ENCODE data around the gene MEGF11. TPM values are rescaled to one million over a fixed set of nuclear protein-coding genes. Genes with fewer than 3 reads are reported as not detected.
A peak's percentile ranks its signal among the peaks of the same experiment; 100 is the strongest.

The MEGF11 gene
- total RNA-seq (not detected), polyA plus RNA-seq (not detected)

DNA sequence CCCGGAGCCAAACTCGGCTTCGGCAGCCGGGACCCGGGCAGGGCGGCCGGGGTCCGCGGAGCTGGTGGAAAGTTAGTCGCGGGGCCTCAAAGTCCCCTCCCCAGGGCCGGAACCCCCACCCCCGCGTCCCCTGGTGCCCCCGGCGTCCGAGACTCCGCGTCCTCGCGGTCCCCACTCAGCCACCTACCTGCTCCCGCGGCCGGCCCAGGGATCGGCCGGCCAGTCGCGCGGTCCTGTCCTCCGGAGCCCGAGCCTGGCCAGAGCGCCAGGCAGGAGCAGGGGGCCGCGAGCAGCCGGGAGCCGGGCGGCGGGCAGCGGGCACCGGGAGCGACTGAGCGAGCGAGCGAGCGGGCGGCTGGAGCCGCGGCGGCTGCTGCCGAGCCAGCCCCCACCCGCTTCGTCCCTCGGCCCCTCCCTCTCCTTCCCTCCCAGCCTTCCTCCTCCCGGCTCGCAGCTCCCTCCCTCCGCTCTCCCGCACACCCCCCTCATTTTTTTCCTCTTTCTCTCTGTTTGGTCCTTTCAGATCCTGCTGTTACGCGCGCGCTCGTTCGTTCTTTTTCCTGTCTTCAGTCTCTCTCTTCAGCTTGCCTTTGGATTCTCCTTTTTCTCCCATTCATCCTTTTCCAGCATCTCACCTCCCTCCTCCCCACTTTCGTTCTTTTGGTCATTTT lies at the start of gene MEGF11:
TSS of gene MEGF11 (minus strand) at position 333 of the 671 bp plus-strand sequence. CDS start 125,347 bp downstream, outside the sequence.
- Histone ChIP-seq H3K4me1 (ENCODE audit: insufficient read depth, low read length) (peaks cover 22% of the 10 kb centered on the region), H3K27ac (ENCODE audit: low read depth, low read length) (no peak within 1 kb of the TSS), H3K4me3 (ENCODE audit: low read length) (peak within 1 kb of the TSS; percentile 79), H3K36me3 (ENCODE audit: insufficient read depth, low read length) (no peaks in the 10 kb centered on the region), H3K9me3 (ENCODE audit: low read length) (no peaks in the 10 kb centered on the region), H3K27me3 (ENCODE audit: insufficient read depth, low read length, poor library complexity, severe bottlenecking) (peaks cover 58% of the 10 kb centered on the region)
- ChIA-PET CTCF (no interaction called here), POLR2A (no interaction called here)
- Mint-ChIP-seq H3K27me3 (peaks cover 53 to 75% of the 10 kb centered on the region in 2 donors), H3K27ac (peak within 1 kb of the TSS in 1 of 8 donors; percentile 58), H3K4me3 (peak within 1 kb of the TSS; percentile 81 to 92 (median 85)), H3K36me3 (peaks cover 0 to 1% (median 0%) of the 10 kb centered on the region in 3 donors), H3K9me3 (no peaks in the 10 kb centered on the region), H3K4me1 (peaks cover 16 to 26% (median 24%) of the 10 kb centered on the region in 3 donors)
- peak in 1 of 5 donors; percentile 2 for DNase-seq

- CTCF ChIA-PET: no interaction called here
- no peaks in the 10 kb centered on the region for H3K4me1 ChIP-seq (ENCODE audit: insufficient read depth, low read length)
- no peaks in the 10 kb centered on the region for H3K27me3 Mint-ChIP-seq
- no peaks in the 10 kb centered on the region for H3K27me3 ChIP-seq (ENCODE audit: insufficient read depth, low read length, poor library complexity, severe bottlenecking)
- H3K4me1 Mint-ChIP-seq: peaks cover 25 to 29% (median 27%) of the 10 kb centered on the region in 3 donors
- no peaks in the 10 kb centered on the region for H3K9me3 Mint-ChIP-seq
- peak overlapping the region; percentile 13 to 93 (median 74) for H3K27ac Mint-ChIP-seq
- H3K4me3 Mint-ChIP-seq: peak overlapping the region in 4 of 7 donors; percentile 16 to 46 (median 29)
- POLR2A ChIA-PET: no interaction called here
- no peaks in the 10 kb centered on the region for H3K9me3 ChIP-seq (ENCODE audit: low read length)
- H3K36me3 ChIP-seq (ENCODE audit: insufficient read depth, low read length): peaks cover 4% of the 10 kb centered on the region
- no peak overlapping the region for H3K27ac ChIP-seq (ENCODE audit: low read depth, low read length)
- no peak for DNase-seq
- H3K36me3 Mint-ChIP-seq: peaks cover 0 to 62% (median 8%) of the 10 kb centered on the region in 3 donors
- no peak overlapping the region for H3K4me3 ChIP-seq (ENCODE audit: low read length)
These were observed 49.1 kb upstream of the MEGF11 start for GRCh38 chr15:66302489-66303278.

DNA sequence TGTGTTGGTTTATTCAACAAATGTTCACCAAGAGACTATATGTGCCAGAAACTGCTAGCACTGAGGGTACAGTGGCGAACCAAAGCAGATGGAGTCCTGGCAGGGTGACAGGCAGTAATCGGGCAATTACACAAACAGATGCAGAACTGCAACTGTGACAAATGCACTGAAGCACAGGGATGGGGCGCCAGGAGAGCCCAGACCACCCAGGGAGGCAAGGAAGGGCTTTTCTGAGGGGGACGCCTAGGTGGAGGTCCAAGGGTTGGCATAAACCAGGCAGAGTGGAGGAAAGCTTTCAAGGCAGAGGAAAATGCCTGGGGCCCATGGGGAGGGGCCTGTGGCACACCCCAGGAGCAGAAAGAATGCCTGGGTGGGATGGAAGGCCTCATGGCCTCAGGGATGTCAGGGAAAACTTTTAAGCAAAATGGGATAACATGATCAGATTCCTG lies 45.3 kb upstream of the MEGF11 start:
- Mint-ChIP-seq H3K4me3 (no peak overlapping the region), H3K4me1 (peaks cover 45 to 57% (median 56%) of the 10 kb centered on the region in 3 donors), H3K36me3 (peaks cover 0 to 48% (median 5%) of the 10 kb centered on the region in 3 donors), H3K27me3 (no peaks in the 10 kb centered on the region), H3K9me3 (no peaks in the 10 kb centered on the region), H3K27ac (peak overlapping the region in 2 of 8 donors; percentile 63 to 78)
- Histone ChIP-seq H3K4me3 (ENCODE audit: low read length) (no peak overlapping the region), H3K27me3 (ENCODE audit: insufficient read depth, low read length, poor library complexity, severe bottlenecking) (no peaks in the 10 kb centered on the region), H3K4me1 (ENCODE audit: insufficient read depth, low read length) (peaks cover 9% of the 10 kb centered on the region), H3K9me3 (ENCODE audit: low read length) (no peaks in the 10 kb centered on the region), H3K36me3 (ENCODE audit: insufficient read depth, low read length) (no peaks in the 10 kb centered on the region), H3K27ac (ENCODE audit: low read depth, low read length) (no peak overlapping the region)
- ChIA-PET POLR2A (no interaction called here), CTCF (no interaction called here)
- no peak for DNase-seq

GRCh38 chr15:66296186-66296585 lies 42.6 kb upstream of the MEGF11 start:
- Mint-ChIP-seq H3K4me1 (peaks cover 41 to 54% (median 52%) of the 10 kb centered on the region in 3 donors), H3K27ac (peak overlapping the region in 1 of 8 donors; percentile 58), H3K36me3 (peaks cover 0 to 31% (median 3%) of the 10 kb centered on the region in 3 donors), H3K9me3 (no peaks in the 10 kb centered on the region), H3K4me3 (peak overlapping the region in 2 of 7 donors; percentile 11 to 48), H3K27me3 (no peaks in the 10 kb centered on the region)
- H3K9me3 ChIP-seq (ENCODE audit: low read length): no peaks in the 10 kb centered on the region
- ChIA-PET CTCF (interaction anchor here (0.8 to 2.1 kb wide), 3 partner anchors 9 to 203 kb away, joined by 3 to 5 read pairs (median 3); partner anchors contain the start of gene SNAPC5), POLR2A (interaction anchor here (0.5 kb wide), 1 partner anchor 60 kb away, joined by 4 read pairs; the partner anchor contains the start of gene TIPIN)
- no peak overlapping the region for H3K27ac ChIP-seq (ENCODE audit: low read depth, low read length)
- H3K4me3 ChIP-seq (ENCODE audit: low read length): no peak overlapping the region
- H3K4me1 ChIP-seq (ENCODE audit: insufficient read depth, low read length): peaks cover 26% of the 10 kb centered on the region
- H3K36me3 ChIP-seq (ENCODE audit: insufficient read depth, low read length): no peaks in the 10 kb centered on the region
- no peaks in the 10 kb centered on the region for H3K27me3 ChIP-seq (ENCODE audit: insufficient read depth, low read length, poor library complexity, severe bottlenecking)
- no peak for DNase-seq

GRCh38 chr15:66294932-66295235 lies 41.3 kb upstream of the MEGF11 start:
- Histone ChIP-seq H3K36me3 (ENCODE audit: insufficient read depth, low read length) (no peaks in the 10 kb centered on the region), H3K4me3 (ENCODE audit: low read length) (peak overlapping the region; percentile 67), H3K27me3 (ENCODE audit: insufficient read depth, low read length, poor library complexity, severe bottlenecking) (no peaks in the 10 kb centered on the region), H3K27ac (ENCODE audit: low read depth, low read length) (no peak overlapping the region), H3K4me1 (ENCODE audit: insufficient read depth, low read length) (peaks cover 35% of the 10 kb centered on the region), H3K9me3 (ENCODE audit: low read length) (no peaks in the 10 kb centered on the region)
- Mint-ChIP-seq H3K36me3 (peaks cover 0 to 21% (median 3%) of the 10 kb centered on the region in 3 donors), H3K27ac (peak overlapping the region; percentile 91 to 99 (median 96)), H3K4me3 (peak overlapping the region; percentile 87 to 96 (median 89)), H3K4me1 (peaks cover 45 to 60% (median 56%) of the 10 kb centered on the region in 3 donors), H3K9me3 (no peaks in the 10 kb centered on the region), H3K27me3 (no peaks in the 10 kb centered on the region)
- CTCF ChIA-PET: interaction anchor here (3.7 kb wide), 1 partner anchor 204 kb away, joined by 25 read pairs; the partner anchor contains the start of gene SNAPC5
- POLR2A ChIA-PET: interaction anchor here (0.7 to 1.1 kb wide), 3 partner anchors 205 to 425 kb away, joined by 3 read pairs; partner anchors contain the start of gene RAB11A
- DNase-seq: no peak

DNA sequence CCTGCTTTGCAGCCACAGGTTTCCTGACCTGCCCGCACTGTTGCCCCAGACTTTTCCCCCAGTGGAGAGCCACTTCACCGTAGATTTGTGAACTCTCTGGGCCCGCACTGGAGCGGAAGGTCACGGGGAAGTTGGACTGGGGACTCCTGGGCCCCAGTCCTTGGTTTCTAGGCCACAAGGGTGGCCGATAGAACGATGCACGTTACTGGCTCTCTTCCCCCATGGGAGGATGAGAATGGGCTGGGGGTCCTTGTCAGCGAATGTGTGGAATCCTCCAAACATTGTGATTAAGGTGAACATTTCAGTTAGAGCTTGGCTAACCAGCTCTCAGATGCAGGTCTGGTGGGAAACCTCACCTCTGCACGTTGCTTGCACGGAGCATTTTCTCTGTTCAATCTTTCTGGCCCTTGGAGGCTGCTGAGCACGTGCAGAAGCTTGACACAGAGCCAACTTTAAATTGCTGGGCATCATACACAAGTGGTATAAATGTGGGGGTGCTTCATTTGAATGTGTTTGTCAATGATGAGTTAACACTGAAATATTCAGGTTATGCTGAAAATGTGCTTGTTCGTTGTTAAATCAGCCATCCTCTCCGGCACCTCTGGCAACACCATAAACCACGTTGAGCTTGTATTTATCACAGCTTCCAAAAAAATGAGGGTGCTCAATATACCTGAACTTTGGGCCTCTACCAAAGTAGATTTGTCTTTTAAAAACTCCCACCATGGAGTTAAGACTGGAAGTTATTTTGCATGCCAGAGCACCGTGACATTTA lies 40.8 kb upstream of the MEGF11 start:
- ChIA-PET POLR2A (interaction anchor here (0.7 to 1.1 kb wide), 3 partner anchors 206 to 425 kb away, joined by 3 read pairs; partner anchors contain the start of gene RAB11A), CTCF (interaction anchor here (3.7 kb wide), 1 partner anchor 204 kb away, joined by 25 read pairs; the partner anchor contains the start of gene SNAPC5)
- Mint-ChIP-seq H3K36me3 (peaks cover 0 to 20% (median 3%) of the 10 kb centered on the region in 3 donors), H3K4me1 (peaks cover 45 to 60% (median 56%) of the 10 kb centered on the region in 3 donors), H3K27ac (peak overlapping the region; percentile 91 to 99 (median 96)), H3K4me3 (peak overlapping the region; percentile 87 to 96 (median 89)), H3K27me3 (no peaks in the 10 kb centered on the region), H3K9me3 (no peaks in the 10 kb centered on the region)
- H3K27me3 ChIP-seq (ENCODE audit: insufficient read depth, low read length, poor library complexity, severe bottlenecking): no peaks in the 10 kb centered on the region
- peak in 1 of 5 donors; percentile 46 for DNase-seq
- H3K4me1 ChIP-seq (ENCODE audit: insufficient read depth, low read length): peaks cover 35% of the 10 kb centered on the region
- H3K27ac ChIP-seq (ENCODE audit: low read depth, low read length): peak overlapping the region; percentile 80
- H3K4me3 ChIP-seq (ENCODE audit: low read length): peak overlapping the region; percentile 67
- no peaks in the 10 kb centered on the region for H3K9me3 ChIP-seq (ENCODE audit: low read length)
- no peaks in the 10 kb centered on the region for H3K36me3 ChIP-seq (ENCODE audit: insufficient read depth, low read length)

DNA sequence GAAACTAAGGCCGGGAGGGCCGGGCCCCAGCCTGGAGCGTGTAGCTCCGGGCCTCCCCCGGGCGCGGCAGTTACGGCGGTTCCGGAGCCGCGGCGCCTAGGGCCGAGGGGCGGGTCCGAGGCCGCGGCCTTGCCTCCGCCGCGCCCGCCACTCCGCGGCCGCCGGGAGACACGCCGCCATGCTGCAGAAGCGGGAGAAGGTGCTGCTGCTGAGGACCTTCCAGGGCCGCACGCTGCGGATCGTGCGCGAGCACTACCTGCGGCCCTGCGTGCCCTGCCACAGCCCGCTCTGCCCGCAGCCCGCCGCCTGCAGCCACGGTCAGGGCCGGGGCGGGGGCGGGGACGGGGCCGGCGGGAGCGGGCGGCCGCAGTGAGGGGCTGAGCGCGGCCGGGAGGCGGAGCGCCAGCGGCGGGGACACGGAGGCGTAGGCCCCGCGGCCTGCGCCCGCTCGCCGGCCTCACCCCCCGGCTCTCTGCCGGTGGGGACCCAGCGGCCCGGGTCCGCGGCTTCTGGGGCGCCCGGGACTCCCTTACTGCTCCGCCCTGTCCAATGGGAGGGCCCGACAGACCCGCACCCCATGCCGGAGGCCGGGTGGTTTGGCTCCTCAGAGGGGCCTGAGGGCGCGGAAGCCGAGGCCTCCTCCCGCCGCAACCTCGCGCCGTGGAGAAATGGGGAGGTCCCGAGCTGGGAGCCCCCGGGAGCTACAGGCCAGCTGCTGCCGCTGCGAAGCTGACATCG lies 40.0 kb upstream of the MEGF11 start, which contains the start of gene DIS3L:
TSS of gene DIS3L (plus strand) at position 150 of the 738 bp plus-strand sequence. CDS start at position 179, 29 bp downstream.
- Mint-ChIP-seq H3K4me3 (peak within 1 kb of the TSS; percentile 87 to 98 (median 89)), H3K27ac (peak within 1 kb of the TSS; percentile 91 to 99 (median 96)), H3K27me3 (no peaks in the 10 kb centered on the region), H3K9me3 (no peaks in the 10 kb centered on the region), H3K36me3 (peaks cover 0 to 15% (median under 1%) of the 10 kb centered on the region in 3 donors), H3K4me1 (peaks cover 42 to 57% (median 56%) of the 10 kb centered on the region in 3 donors)
- ChIA-PET POLR2A (interaction anchor here (0.7 to 1.1 kb wide), 2 partner anchors 210 to 423 kb away, joined by 3 to 8 read pairs; no protein-coding TSS in a partner anchor), CTCF (interaction anchor here (3.7 kb wide), 1 partner anchor 205 kb away, joined by 25 read pairs; the partner anchor contains the start of gene SNAPC5)
- H3K27ac ChIP-seq (ENCODE audit: low read depth, low read length): peak within 1 kb of the TSS; percentile 80
- peak within 1 kb of the TSS; percentile 70 for H3K4me3 ChIP-seq (ENCODE audit: low read length)
- no peaks in the 10 kb centered on the region for H3K27me3 ChIP-seq (ENCODE audit: insufficient read depth, low read length, poor library complexity, severe bottlenecking)
- H3K36me3 ChIP-seq (ENCODE audit: insufficient read depth, low read length): no peaks in the 10 kb centered on the region
- peak; percentile 44 to 75 (median 74) for DNase-seq
- H3K4me1 ChIP-seq (ENCODE audit: insufficient read depth, low read length): peaks cover 35% of the 10 kb centered on the region
- H3K9me3 ChIP-seq (ENCODE audit: low read length): no peaks in the 10 kb centered on the region
